Smooth muscle cell of the brain vasculature (primary cell): ENCODE measurements around the gene CITED4.
"Not testable (repeated sequence)": the region's sequence is repeated elsewhere in the genome, so short reads cannot be mapped to it uniquely, and the experiment has no call there.

Experiments
- DNase-seq: peaks from one replicate; pipeline ENCODE4 v3.0.0-alpha.2; 2012; ENCODE audit warnings: low read depth, low spot score

Gene CITED4, protein sequence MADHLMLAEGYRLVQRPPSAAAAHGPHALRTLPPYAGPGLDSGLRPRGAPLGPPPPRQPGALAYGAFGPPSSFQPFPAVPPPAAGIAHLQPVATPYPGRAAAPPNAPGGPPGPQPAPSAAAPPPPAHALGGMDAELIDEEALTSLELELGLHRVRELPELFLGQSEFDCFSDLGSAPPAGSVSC

DNA sequence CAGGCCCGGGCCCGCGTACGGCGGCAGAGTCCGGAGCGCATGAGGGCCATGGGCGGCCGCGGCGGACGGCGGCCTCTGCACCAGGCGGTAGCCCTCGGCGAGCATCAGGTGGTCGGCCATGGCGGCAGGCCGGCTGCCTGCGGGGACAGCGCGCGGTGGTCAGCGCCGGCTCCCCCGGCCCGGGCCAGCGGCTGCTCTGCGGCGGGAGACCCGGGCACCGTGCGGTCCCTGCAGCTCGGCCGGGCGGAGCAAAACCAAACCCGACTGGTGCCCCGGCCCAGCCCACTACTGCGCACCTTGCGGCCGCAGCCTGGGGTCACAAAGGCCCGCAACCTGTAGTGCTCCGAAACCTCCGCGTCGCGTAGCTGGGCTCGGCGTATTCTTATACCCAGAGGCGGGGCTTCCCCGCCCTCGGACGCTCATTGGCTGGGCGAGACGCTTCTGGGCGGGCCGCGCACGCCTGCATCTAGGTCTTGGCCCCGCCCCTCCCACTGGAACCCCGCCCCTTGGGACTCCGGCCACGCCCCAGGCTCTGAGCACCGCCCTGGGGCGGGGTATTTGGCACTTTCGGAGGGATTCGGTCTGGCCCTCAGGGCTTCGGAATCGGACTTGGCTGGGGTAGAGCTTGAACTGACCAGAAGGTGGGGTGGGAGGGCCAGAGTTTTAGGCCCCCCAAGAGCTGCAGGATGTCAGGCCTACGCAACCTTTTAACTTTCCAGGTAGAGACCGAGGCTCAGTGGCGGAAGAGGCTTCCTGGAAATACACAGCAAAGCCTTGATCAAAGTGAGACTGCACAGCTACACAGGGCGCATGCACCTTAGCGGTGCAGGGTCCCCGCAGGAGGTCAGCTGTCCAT lies at the start of gene CITED4:
Gene CITED4 (minus strand): TSS at position 356 of the 856 bp plus-strand sequence. CDS start 236 bp downstream, at position 120.
- peak; percentile 81 for DNase-seq

DNA sequence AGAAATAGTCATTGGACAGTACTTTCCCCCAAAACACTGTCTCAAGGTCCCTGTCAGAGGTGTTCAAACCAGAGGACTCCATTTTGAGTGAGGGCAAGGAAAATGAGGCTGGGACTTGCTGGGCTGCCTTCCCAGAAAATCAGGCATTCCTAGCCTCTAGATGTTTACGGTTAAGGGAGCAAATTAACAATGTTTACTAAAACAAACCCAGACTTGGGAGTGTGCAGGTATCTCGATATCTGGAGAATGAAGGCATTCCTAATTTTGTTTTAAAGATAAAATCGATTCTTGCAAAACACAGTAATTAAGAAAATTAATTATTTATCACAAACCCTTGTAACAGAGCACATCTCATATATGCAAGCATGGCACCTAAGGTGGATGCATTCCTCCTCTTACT lies 48.9 kb upstream of the CITED4 start:
- DNase-seq, result no peak

DNA sequence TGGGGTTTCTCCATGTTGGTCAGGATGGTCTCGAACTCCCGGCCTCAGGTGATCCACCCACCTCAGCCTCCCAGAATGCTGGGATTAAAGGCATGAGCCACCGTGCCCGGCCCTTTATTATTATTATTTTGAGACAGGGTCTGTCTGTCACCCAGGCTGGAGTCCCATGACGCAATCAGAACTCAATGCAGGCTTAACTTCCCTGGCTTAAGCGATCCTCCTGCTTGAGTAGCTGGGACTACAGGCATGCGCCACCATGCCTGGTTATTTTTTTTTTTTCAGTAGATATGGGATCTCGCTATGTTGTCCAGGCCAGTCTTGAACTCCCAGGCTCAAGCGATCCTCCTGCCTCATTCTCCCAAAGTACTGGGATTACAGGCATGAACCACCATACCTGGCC lies 47.1 kb upstream of the CITED4 start:
- no peak for DNase-seq

- no peak for DNase-seq
These were observed 46.2 kb upstream of the CITED4 start for GRCh38 chr1:40908350-40908749.

GRCh38 chr1:40907899-40908298 lies 45.7 kb upstream of the CITED4 start:
- DNase-seq, result no peak

DNA sequence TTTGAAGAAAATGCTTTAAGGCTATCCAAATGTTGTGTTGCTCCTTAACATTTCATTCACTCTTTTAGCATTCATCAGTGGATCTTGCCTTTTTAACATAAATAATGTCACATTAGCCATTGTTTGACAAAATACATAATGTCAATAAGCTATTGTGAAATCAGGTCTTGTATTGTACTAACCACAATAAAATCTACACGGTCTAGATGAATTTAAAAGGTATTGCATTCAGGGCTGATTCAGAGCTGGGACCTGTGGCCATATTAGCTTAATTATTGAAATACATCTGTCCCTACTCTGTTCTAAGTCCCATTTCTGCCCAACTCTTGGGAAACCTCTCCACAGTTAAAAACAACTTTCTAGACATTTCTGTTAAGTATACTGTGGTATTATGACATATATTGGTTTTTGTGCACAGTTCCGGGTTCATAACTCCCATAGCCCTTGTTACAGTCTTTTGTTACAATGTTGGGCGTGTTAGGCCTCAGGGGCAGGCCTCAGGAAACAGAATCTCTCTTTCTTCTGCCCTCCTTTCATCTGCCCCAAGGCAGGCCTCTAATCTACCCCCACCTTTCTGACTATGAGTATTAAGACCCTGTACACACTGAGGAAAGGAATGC lies 44.7 kb upstream of the CITED4 start:
- no peak for DNase-seq

GRCh38 chr1:40905061-40905460 lies 42.9 kb upstream of the CITED4 start:
- no peak for DNase-seq

DNA sequence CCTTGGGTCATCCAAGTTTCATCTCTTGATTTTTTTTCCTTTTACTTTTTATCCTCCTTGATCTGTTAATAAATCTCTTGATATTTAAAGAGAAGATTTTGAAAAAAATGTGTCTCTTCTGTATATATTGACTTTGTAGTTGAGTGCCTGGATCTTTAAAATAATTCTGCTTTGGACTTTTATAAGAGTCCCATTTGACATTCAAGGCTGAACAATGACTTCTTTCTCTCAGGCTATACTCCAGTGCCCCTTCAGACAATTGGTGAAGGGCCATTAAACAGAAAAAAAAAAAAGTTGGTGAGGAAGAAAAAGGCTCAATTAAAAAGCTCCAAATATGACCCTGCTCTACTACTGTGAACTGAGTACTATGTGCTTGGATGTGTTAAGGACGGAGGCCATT lies 40.9 kb upstream of the CITED4 start:
- no peak for DNase-seq

GRCh38 chr1:40901886-40902852 lies 40.0 kb upstream of the CITED4 start:
- peak; percentile 84 for DNase-seq

DNA sequence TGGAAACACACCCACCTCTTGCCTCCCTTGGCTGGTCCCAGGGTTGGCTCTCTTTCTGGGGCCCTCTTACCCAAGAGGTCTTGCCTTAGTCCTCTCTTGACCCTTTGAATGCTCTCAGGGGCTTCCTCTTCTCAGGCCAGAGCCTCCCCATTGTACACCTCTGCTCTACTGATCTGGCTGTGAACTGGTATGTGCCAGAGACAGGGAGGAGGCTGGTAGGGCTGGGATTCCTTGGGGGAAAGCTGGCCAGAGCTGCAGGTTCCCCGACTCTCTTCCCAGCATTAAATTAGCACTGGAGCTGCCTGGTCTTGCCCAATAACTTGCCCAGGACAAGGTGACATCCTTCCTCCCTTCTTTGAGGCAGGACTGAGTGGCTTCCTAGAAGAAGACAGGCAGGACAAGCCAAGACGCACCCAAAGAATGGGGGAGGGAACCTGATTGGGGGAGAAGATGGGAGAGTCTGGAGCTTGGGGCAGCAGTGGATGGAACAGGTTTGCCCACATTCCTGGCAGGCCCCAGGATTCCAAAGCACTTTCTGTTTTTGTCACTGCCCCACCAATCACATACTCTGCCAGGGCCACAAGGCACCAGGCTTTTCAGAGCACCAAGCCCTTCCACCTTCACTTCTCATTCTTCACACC lies 37.2 kb upstream of the CITED4 start:
- DNase-seq, result no peak

- no peak for DNase-seq
These were observed 36.3 kb upstream of the CITED4 start for GRCh38 chr1:40898431-40898901.

DNA sequence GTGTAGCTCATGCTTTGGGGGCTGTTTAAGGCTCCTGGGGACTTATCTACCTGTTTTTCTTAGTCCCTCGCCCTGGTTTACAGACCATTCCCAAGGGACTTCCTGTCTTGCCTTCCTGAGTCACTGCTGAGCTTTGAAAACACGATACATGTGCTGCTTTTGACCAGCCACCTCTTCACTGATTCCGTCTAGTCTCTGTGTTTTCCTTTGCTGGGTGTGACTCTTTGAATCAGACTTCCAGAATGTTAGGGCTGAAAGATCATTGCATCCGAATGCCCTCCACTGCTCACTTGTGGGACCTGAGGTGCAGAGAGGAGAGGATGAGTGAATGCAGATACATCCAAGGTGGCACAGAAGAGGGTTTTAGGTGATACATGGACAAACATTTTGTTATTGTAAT lies 35.4 kb upstream of the CITED4 start:
- DNase-seq, result no peak

- no peak for DNase-seq
These were observed 34.3 kb upstream of the CITED4 start for GRCh38 chr1:40896482-40896881.

DNA sequence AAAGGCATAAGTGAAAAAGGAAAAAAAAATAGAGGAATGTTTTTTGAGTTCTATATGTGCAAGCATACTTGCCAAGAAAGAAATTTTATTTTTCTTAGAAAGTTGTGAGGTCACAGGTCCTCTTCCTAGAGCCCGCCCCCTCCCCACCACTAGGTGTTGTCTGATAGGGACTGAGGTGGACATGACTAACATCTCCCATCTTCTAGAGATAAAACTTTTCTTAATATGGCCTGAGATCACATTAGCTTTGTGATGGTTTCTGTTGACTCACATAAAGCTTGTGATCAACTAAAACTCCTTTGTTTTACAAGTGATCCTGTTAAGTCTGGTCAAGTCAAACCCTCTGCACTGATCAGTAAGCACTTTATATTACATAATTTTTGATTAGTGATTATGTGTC lies 33.4 kb upstream of the CITED4 start:
- DNase-seq, result no peak

DNA sequence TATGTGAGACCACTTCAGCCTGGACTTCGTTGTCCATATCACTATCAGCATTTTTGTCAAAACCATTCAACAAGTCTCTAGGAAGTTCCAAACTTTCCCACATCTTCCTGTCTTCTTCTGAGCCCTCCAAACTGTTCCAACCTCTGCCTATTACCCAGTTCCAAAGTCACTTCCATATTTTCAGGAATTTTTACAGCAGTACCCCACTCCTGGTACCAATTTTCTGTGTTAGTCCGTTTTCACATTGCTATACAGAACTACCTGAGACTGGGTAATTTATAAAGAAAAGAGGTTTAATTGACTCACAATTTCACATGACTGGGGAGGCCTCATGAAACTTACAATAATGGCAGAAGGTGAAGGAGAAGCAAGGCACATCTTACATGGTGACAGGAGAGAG lies 32.7 kb upstream of the CITED4 start:
- not testable (repeated sequence) for DNase-seq

DNA sequence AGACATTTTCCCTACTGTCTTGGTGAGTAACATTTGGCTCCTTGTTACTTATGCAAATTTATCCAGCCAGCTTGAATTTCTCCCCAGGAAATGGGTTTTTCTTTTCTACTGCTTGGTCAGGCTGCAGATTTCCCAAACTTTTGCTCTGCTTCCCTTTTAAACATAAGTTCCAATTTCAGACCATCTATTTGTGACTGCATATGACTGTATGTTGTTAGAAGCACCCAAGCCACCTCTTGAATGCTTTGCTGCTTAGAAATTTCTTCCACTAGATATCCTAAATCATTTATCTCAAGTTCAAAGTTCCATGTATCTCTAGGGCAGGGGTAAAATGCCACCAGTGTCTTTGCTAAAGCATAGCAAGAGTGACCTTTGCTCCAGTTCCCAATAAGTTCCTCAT lies 32.3 kb upstream of the CITED4 start:
- no peak for DNase-seq

- DNase-seq, result no peak
These were observed 31.8 kb upstream of the CITED4 start for GRCh38 chr1:40893946-40894345.

DNA sequence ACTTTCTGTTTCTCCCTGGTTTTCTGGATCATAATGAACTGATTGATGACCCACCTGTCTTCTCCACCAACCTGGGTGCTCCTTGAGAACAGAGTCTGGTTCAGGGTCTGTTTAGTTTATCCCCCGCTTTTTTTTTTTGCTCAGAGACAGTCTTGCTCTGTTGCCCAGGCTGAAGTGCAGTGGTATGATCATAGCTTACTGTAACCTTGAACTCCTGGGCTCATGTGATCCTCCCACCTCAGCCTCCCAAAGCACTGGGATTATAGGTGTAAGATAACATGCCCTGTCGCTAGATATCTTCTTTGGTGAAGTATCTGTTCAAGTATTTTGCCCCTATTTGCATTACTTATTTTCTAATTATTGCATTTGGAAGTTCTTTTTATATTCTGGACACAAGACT lies 30.2 kb upstream of the CITED4 start:
- DNase-seq, result no peak

DNA sequence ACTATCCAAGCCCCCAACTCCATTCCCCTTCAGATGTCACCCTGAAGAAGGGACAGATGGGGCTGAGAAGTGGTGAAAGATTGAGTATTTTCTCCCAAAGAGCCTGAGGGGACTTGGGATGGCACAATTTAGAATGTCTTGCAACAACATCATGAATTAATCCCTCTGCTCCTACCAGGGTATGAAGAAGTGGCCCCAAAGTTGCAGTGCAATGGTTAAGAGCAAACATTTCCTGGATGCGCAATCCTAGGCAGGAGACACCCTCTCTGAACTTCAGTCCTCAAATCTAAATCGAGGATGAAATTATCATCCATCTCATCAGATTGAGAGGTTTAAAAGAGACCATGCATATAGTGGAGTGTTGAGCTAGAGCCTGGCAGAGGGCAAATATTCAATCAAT lies 28.6 kb upstream of the CITED4 start:
- DNase-seq, result no peak

DNA sequence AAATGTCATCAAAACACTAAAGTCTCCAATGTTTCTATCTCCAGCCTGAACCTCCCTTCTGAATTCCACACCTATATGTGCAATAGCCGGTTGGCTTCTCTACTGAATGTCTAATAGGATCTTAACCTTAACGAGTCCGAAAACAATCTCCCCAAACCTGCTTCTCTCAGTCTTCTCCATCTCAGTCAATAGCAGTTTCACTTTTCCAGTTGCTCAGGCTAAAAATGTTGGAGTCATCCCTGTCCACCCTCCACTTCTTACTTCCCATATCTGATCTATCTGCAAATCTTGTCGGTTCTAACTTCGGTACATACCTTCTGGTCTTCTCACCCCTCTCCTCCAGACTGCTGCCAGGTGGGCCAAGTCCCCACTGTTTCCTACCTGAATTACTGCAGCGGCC lies 25.5 kb upstream of the CITED4 start:
- no peak for DNase-seq

GRCh38 chr1:40887012-40887378 lies 24.8 kb upstream of the CITED4 start:
- DNase-seq, result no peak
